Endothelial cell of umbilical vein (primary cell): ENCODE results near the gene DCLK2. TPM values are rescaled to one million over a fixed set of nuclear protein-coding genes. Genes with fewer than 3 reads are reported as not detected.

Experiments used
- BruUV-seq: library from RNA; stranded (reverse); fragments of 400-500 nt; replicated peaks from 2 replicates; lab custom pipeline; 2021; lab: Mats Ljungman, UMichigan
- CTCF ChIA-PET: fragments of 300-600, 350-600 bp; sonication (Branson Sonifier 250); formaldehyde crosslinking; loops from one replicate; lab custom pipeline; 2021; ENCODE audit warnings: antibody characterized with exemption, inconsistent platforms; lab: Charles Lee
- POLR2A ChIA-PET: fragments of 300-600, 350-600 bp; sonication (Branson Sonifier 250); formaldehyde crosslinking; loops from one replicate; lab custom pipeline; 2021; ENCODE audit warnings: antibody characterized with exemption, inconsistent platforms; lab: Charles Lee
- DNase-seq: peaks from one replicate; pipeline ENCODE4 v3.0.0-alpha.2; 2011; ENCODE audit warnings: low read depth, low spot score
- FAIRE-seq: peaks from 2 replicates; lab custom pipeline; 2011; peaks lifted over from hg19 to GRCh38; lab: Jason Lieb, UNC
- H2AFZ ChIP-seq: 2 replicates; pipeline ENCODE4 v1.6.0; 2012; ENCODE audit warnings: low read depth, low read length, control low read depth, inconsistent platforms
- H3K27ac ChIP-seq: 2 replicates; pipeline ENCODE4 v1.5.1; 2011; ENCODE audit warnings: low read depth, mild to moderate bottlenecking, control low read depth, low read length, moderate library complexity; ENCODE audit not compliant: insufficient read depth
- H3K27me3 ChIP-seq, 2 experiments: 2 replicates each; pipeline versions ENCODE4 v1.6.0 to v1.6.1; 2011; ENCODE audit warnings: low read length in 2 of 2, mixed read lengths in 1 of 2; ENCODE audit not compliant: control insufficient read depth in 2 of 2, insufficient read depth in 2 of 2
- H3K36me3 ChIP-seq, 2 experiments: 2 replicates in 1 of 2; 3 replicates in 1 of 2; pipeline ENCODE4 v1.5.1; 2011; ENCODE audit warnings: low read length in 2 of 2, mild to moderate bottlenecking in 1 of 2, moderate library complexity in 1 of 2; ENCODE audit not compliant: control insufficient read depth in 2 of 2, insufficient read depth in 2 of 2; ENCODE audit errors: extremely low read depth in 1 of 2
- H3K4me1 ChIP-seq: 3 replicates; pipeline ENCODE4 v1.5.1; 2011; ENCODE audit warnings: mild to moderate bottlenecking, low read length; ENCODE audit not compliant: control insufficient read depth, insufficient read depth; ENCODE audit errors: extremely low read depth
- H3K4me2 ChIP-seq: 2 replicates; pipeline ENCODE4 v1.6.1; 2011; ENCODE audit warnings: low read length, control low read depth, mixed read lengths; ENCODE audit not compliant: insufficient read depth
- H3K4me3 ChIP-seq, 3 experiments: fragments of 200-600 bp in 1 of 3; sonication (generic), shearing (Covaris generic) in 1 of 3; replicated peaks in 1 of 3; 2 replicates each; pipeline ENCODE4 v1.5.1; 2011 to 2016; ENCODE audit warnings: control low read depth in 3 of 3, low read length in 3 of 3, mild to moderate bottlenecking in 2 of 3, inconsistent platforms in 1 of 3, low read depth in 1 of 3, moderate library complexity in 1 of 3; ENCODE audit not compliant: insufficient read depth in 1 of 3
- H3K79me2 ChIP-seq: 2 replicates; pipeline ENCODE4 v1.6.0; 2012; ENCODE audit warnings: low read length, inconsistent platforms; ENCODE audit not compliant: control insufficient read depth, insufficient read depth
- H3K9ac ChIP-seq: replicated peaks from 2 replicates; pipeline ENCODE3; 2011; ENCODE audit warnings: low read length, control low read depth; ENCODE audit not compliant: insufficient read depth; ENCODE audit errors: extremely low read depth
- H3K9me1 ChIP-seq: replicated peaks from 3 replicates; pipeline ENCODE4 v1.6.0; 2011; ENCODE audit warnings: mild to moderate bottlenecking, low read length; ENCODE audit not compliant: control insufficient read depth, insufficient read depth; ENCODE audit errors: extremely low read depth
- H3K9me3 ChIP-seq: replicated peaks from 2 replicates; pipeline ENCODE4 v1.5.1; 2012; ENCODE audit warnings: low read length, inconsistent platforms; ENCODE audit not compliant: control insufficient read depth, insufficient read depth
- H4K20me1 ChIP-seq: replicated peaks from 2 replicates; pipeline ENCODE3; 2011; ENCODE audit warnings: mild to moderate bottlenecking, low read length; ENCODE audit not compliant: control insufficient read depth, insufficient read depth; ENCODE audit errors: extremely low read depth
- EZH2 ChIP-seq: IDR thresholded peaks from 2 replicates; pipeline ENCODE4 v1.6.1; 2012; ENCODE audit warnings: borderline replicate concordance, low read depth, mild to moderate bottlenecking, moderate library complexity, low read length, inconsistent platforms; ENCODE audit not compliant: severe bottlenecking
- FOS ChIP-seq: IDR thresholded peaks from 2 replicates; pipeline ENCODE4 v1.6.1; 2011; ENCODE audit warnings: mild to moderate bottlenecking, low read length, moderate library complexity, borderline replicate concordance; ENCODE audit not compliant: insufficient read depth
- GATA2 ChIP-seq: IDR thresholded peaks from 2 replicates; pipeline ENCODE4 v1.7.0; 2011; ENCODE audit warnings: low read depth, mild to moderate bottlenecking, moderate library complexity, mixed read lengths, low read length; ENCODE audit not compliant: insufficient read length, insufficient read depth
- JUN ChIP-seq: IDR thresholded peaks from 2 replicates; pipeline ENCODE4 v1.6.1; 2011; ENCODE audit warnings: borderline replicate concordance, low read depth; ENCODE audit not compliant: insufficient read length, insufficient read depth
- MYC ChIP-seq: IDR thresholded peaks from one replicate; pipeline ENCODE4 v1.6.1; 2011; ENCODE audit warnings: mild to moderate bottlenecking, low read depth, low read length
- POLR2A ChIP-seq: IDR thresholded peaks from 2 replicates; pipeline ENCODE4 v1.6.1; 2012; ENCODE audit warnings: low read depth, mild to moderate bottlenecking, control low read depth, low read length
- POLR2AphosphoS5 ChIP-seq: IDR thresholded peaks from 2 replicates; pipeline ENCODE4 v1.6.1; 2012; ENCODE audit warnings: low read depth, mild to moderate bottlenecking, control low read depth, low read length, moderate library complexity; ENCODE audit not compliant: insufficient read depth
- dilution Hi-C: fragments of 300-500 bp; cut with MboI; formaldehyde crosslinking; loops from one replicate; pipeline ENCODE4 v1.15.0; 2019; ENCODE audit warnings: low sequenced_read_pairs; ENCODE audit not compliant: extremely low pct_ligation_motif_present
- intact Hi-C: fragments of 100-400 bp; cut with micrococcal nuclease; formaldehyde crosslinking; loops from one replicate; pipeline ENCODE4 v1.10.0; 2022
- polyA plus RNA-seq, 4 experiments: library from polyadenylated mRNA; depleted of rRNA in 3 of 4; stranded (reverse) in 3 of 4; unstranded in 1 of 4; fragments of >200 nt; gene quantifications; 2 replicates each; pipeline versions ENCODE4 v1.2.1 to v1.2.3, GENCODE V29; 2011 to 2012; ENCODE audit warnings: missing spikeins in 1 of 4
- total RNA-seq: library from RNA; stranded (reverse); gene quantifications from 2 replicates; pipeline ENCODE4 v1.2.3, GENCODE V29; 2021
- TF ChIP-seq, protein P1 (sequence below): IDR thresholded peaks from 2 replicates; pipeline ENCODE4 v1.6.1; 2011; ENCODE audit not compliant: insufficient read depth, insufficient read length
- TF ChIP-seq, protein P2 (sequence below), 2 donors: IDR thresholded peaks; 1 replicate in 1 of 2; 2 replicates in 1 of 2; pipeline ENCODE4 v1.5.1; 2011; ENCODE audit warnings: low read length in 2 of 2, mild to moderate bottlenecking in 2 of 2, moderate library complexity in 2 of 2, control low read depth in 1 of 2, inconsistent platforms in 1 of 2, low read depth in 1 of 2; ENCODE audit not compliant: insufficient read depth in 1 of 2; ENCODE audit errors: extremely low read depth in 1 of 2

Gene DCLK2
- total and polyA plus RNA-seq, 2 donors (not counting 3 experiments of a cell fraction or from before 2014, with no cell fraction given), result 1.7 to 4.7 TPM

DNA sequence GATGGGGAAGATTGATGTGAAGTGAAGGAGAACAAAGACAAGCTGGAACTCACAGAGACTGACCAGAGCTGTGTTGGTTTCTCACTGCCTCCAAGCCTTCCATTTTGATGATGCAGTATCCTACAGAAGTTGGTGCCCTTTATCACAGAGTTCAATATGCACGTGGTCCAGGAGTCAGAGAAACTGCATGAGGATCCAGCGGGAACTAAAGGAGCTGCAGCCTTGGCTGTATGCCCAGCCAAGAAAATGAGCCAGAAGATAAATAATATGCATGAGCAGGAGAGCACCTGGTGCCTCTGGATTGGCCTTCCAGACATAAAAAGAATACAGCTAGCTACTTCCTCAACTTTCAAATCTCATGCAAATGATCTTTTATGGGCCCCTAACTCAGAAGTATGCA lies 44.3 kb upstream of the DCLK2 start:
- POLR2A ChIA-PET, result no interaction called here
- TF ChIP-seq MYC, result no peak
- TF ChIP-seq, protein P1, sequence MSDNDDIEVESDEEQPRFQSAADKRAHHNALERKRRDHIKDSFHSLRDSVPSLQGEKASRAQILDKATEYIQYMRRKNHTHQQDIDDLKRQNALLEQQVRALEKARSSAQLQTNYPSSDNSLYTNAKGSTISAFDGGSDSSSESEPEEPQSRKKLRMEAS, result no peak
- TF ChIP-seq POLR2AphosphoS5, result no peak
- TF ChIP-seq GATA2, result no peak
- TF ChIP-seq POLR2A, result no peak
- no peak for TF ChIP-seq EZH2
- TF ChIP-seq FOS, result no peak
- TF ChIP-seq, protein P2, sequence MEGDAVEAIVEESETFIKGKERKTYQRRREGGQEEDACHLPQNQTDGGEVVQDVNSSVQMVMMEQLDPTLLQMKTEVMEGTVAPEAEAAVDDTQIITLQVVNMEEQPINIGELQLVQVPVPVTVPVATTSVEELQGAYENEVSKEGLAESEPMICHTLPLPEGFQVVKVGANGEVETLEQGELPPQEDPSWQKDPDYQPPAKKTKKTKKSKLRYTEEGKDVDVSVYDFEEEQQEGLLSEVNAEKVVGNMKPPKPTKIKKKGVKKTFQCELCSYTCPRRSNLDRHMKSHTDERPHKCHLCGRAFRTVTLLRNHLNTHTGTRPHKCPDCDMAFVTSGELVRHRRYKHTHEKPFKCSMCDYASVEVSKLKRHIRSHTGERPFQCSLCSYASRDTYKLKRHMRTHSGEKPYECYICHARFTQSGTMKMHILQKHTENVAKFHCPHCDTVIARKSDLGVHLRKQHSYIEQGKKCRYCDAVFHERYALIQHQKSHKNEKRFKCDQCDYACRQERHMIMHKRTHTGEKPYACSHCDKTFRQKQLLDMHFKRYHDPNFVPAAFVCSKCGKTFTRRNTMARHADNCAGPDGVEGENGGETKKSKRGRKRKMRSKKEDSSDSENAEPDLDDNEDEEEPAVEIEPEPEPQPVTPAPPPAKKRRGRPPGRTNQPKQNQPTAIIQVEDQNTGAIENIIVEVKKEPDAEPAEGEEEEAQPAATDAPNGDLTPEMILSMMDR (IDR thresholded peaks at IDR 0.05; ENCODE audit: extremely low read depth in 1 of 2, insufficient read depth in 1 of 2, low read depth in 1 of 2, low read length in 2 of 2), result no peak
- no peak for TF ChIP-seq JUN

More for the DNA sequence above, 44.3 kb upstream of the DCLK2 start:
- intact Hi-C loops (no loop called here), dilution Hi-C loops (no loop called here)
- Histone ChIP-seq H3K79me2 (no peaks in the 10 kb centered on the region), H4K20me1 (no peaks in the 10 kb centered on the region), H3K4me2 (no peak overlapping the region), H3K9me1 (no peaks in the 10 kb centered on the region), H3K9me3 (no peaks in the 10 kb centered on the region), H3K4me3 (no peak overlapping the region), H2AFZ (no peak overlapping the region), H3K27ac (no peak overlapping the region), H3K4me1 (no peaks in the 10 kb centered on the region), H3K27me3 (peaks cover 0 to 2% of the 10 kb centered on the region in 2 experiments), H3K36me3 (no peaks in the 10 kb centered on the region), H3K9ac (no peak overlapping the region)
- DNase-seq (peak; percentile 38), FAIRE-seq (no peak)
- no TSS peak for BruUV-seq
- CTCF ChIA-PET, result interaction anchor here (1.0 to 2.2 kb wide), 8 partner anchors 9 to 833 kb away, joined by 3 to 11 read pairs (median 5); no protein-coding TSS in a partner anchor
